Peyer's patch (tissue), 4 donors: ENCODE results near the gene POLR3H.

Experiments
- CTCF ChIP-seq, 6 experiments: fragments of 450-650 bp in 4 of 6; fragments of 200-600 bp in 2 of 6; sonication (generic) in 1 of 6; IDR thresholded peaks; one replicate each; pipeline ENCODE4 v1.5.1; 2017 to 2019; ENCODE audit warnings: antibody characterized with exemption in 6 of 6, mild to moderate bottlenecking in 3 of 6, moderate library complexity in 1 of 6
- POLR2A ChIP-seq, 2 donors: fragments of 450-650 bp; IDR thresholded peaks; one replicate each; pipeline ENCODE4 v1.5.1; 2017; ENCODE audit warnings: antibody characterized with exemption in 2 of 2, mild to moderate bottlenecking in 2 of 2, moderate library complexity in 2 of 2

DNA sequence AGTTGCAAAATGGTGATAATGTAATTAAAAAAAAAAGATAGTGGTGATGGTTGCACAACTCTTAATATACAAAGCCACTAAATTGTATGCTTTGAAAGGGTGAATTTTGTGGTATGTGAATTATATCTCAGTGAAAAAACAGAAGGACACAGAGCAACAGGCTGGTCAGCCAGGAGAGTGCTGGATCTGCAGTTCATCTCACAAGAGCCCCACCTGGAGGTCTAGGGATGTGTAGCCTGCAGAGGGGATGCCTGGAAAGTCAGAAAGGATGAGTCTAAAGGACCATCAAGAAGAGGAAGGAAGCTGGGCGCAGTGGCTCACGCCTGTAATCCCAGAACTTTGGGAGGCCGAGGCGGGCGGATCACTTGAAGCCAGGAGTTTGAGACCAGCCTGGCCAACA is 9.0 kb downstream of the POLR3H start:
- TF ChIP-seq CTCF (IDR thresholded peaks at IDR 0.05), result no peak
- TF ChIP-seq POLR2A (IDR thresholded peaks at IDR 0.05), result no peak
